Fibroblast of lung (primary cell): ENCODE results near the gene NGDN. TPM values are rescaled to one million over a fixed set of nuclear protein-coding genes. Genes with fewer than 3 reads are reported as not detected.
"Not testable (repeated sequence)": the region's sequence is repeated elsewhere in the genome, so short reads cannot be mapped to it uniquely, and the experiment has no call there.

Experiments used
- DNase-seq, 2 donors: peaks; one replicate each; pipeline versions ENCODE4 v3.0.0 to v3.0.0-alpha.2; 2010; ENCODE audit warnings: low read depth in 2 of 2
- H2AFZ ChIP-seq: 2 replicates; pipeline ENCODE4 v1.5.1; 2012; ENCODE audit warnings: low read length, control low read depth, inconsistent platforms
- H3K27ac ChIP-seq: 2 replicates; pipeline ENCODE4 v1.5.1; 2011; ENCODE audit warnings: low read length, control low read depth; ENCODE audit not compliant: insufficient read depth
- H3K27me3 ChIP-seq: 2 replicates; pipeline ENCODE4 v1.5.1; 2011; ENCODE audit warnings: mild to moderate bottlenecking, low read length; ENCODE audit not compliant: control insufficient read depth, insufficient read depth
- H3K36me3 ChIP-seq: 2 replicates; pipeline ENCODE4 v1.5.1; 2011; ENCODE audit warnings: low read length; ENCODE audit not compliant: control insufficient read depth, insufficient read depth
- H3K4me1 ChIP-seq: 2 replicates; pipeline ENCODE4 v1.5.1; 2011; ENCODE audit warnings: low read length; ENCODE audit not compliant: control insufficient read depth, insufficient read depth; ENCODE audit errors: extremely low read depth
- H3K4me2 ChIP-seq: 2 replicates; pipeline ENCODE4 v1.5.1; 2011; ENCODE audit warnings: low read length, control low read depth; ENCODE audit not compliant: insufficient read depth; ENCODE audit errors: extremely low read depth
- H3K4me3 ChIP-seq, 4 experiments: fragments of 200-600 bp in 1 of 4; sonication (generic) in 1 of 4; replicated peaks in 1 of 4; 2 replicates each; pipeline ENCODE4 v1.5.1; 2011 to 2016; ENCODE audit warnings: low read length in 4 of 4, low read depth in 3 of 4, mild to moderate bottlenecking in 3 of 4, control low read depth in 2 of 4, inconsistent platforms in 1 of 4, mixed read lengths in 1 of 4; ENCODE audit not compliant: insufficient read depth in 1 of 4; ENCODE audit errors: control extremely low read depth in 1 of 4
- H3K79me2 ChIP-seq: 2 replicates; pipeline ENCODE4 v1.5.1; 2012; ENCODE audit warnings: mild to moderate bottlenecking, low read length, inconsistent platforms; ENCODE audit not compliant: control insufficient read depth, insufficient read depth
- H3K9ac ChIP-seq: 2 replicates; pipeline ENCODE4 v1.5.1; 2011; ENCODE audit warnings: mild to moderate bottlenecking, low read length, control low read depth; ENCODE audit not compliant: insufficient read depth
- H3K9me3 ChIP-seq: 2 replicates; pipeline ENCODE4 v1.5.1; 2012; ENCODE audit warnings: low read depth, low read length; ENCODE audit not compliant: control insufficient read depth, insufficient read depth
- H4K20me1 ChIP-seq: 2 replicates; pipeline ENCODE4 v1.5.1; 2011; ENCODE audit warnings: low read length; ENCODE audit not compliant: control insufficient read depth, insufficient read depth; ENCODE audit errors: extremely low read depth
- EZH2 ChIP-seq: IDR thresholded peaks from 2 replicates; pipeline ENCODE4 v1.5.1; 2012; ENCODE audit warnings: low read length, control low read depth, mild to moderate bottlenecking; ENCODE audit errors: missing control alignments
- polyA plus RNA-seq, 2 donors: library from polyadenylated mRNA; depleted of rRNA in 1 of 2; stranded (reverse) in 1 of 2; unstranded in 1 of 2; fragments of >200 nt; gene quantifications; 2 replicates each; pipeline ENCODE4 v1.2.1, GENCODE V29; 2011 to 2012; ENCODE audit warnings: missing spikeins in 1 of 2
- total RNA-seq: library from RNA; depleted of rRNA; stranded (reverse); fragments of >200 nt; gene quantifications from 2 replicates; pipeline ENCODE4 v1.2.1, GENCODE V29; 2014
- TF ChIP-seq, protein P1 (sequence below), 2 donors: IDR thresholded peaks in 1 of 2; conservative IDR thresholded peaks in 1 of 2; 1 replicate in 1 of 2; 2 replicates in 1 of 2; pipeline ENCODE4 v1.5.1; 2011 to 2012; ENCODE audit warnings: low read length in 2 of 2, control low read depth in 1 of 2, inconsistent platforms in 1 of 2, low read depth in 1 of 2, mild to moderate bottlenecking in 1 of 2

The NGDN gene
- total and polyA plus RNA-seq, 2 donors (not counting 1 experiment from before 2014, with no cell fraction given), result 39.5 to 46.9 TPM

- no peaks in the 10 kb centered on the region for H3K27me3 ChIP-seq
- H3K4me2 ChIP-seq, result no peak overlapping the region
- H2AFZ ChIP-seq, result no peak overlapping the region
- no peak overlapping the region for H3K9ac ChIP-seq
- no peaks in the 10 kb centered on the region for H4K20me1 ChIP-seq
- no peaks in the 10 kb centered on the region for H3K9me3 ChIP-seq
- no peaks in the 10 kb centered on the region for H3K4me1 ChIP-seq
- no peaks in the 10 kb centered on the region for H3K36me3 ChIP-seq
- DNase-seq, result no peak
- H3K4me3 ChIP-seq, result no peak overlapping the region
- TF ChIP-seq, protein P1, sequence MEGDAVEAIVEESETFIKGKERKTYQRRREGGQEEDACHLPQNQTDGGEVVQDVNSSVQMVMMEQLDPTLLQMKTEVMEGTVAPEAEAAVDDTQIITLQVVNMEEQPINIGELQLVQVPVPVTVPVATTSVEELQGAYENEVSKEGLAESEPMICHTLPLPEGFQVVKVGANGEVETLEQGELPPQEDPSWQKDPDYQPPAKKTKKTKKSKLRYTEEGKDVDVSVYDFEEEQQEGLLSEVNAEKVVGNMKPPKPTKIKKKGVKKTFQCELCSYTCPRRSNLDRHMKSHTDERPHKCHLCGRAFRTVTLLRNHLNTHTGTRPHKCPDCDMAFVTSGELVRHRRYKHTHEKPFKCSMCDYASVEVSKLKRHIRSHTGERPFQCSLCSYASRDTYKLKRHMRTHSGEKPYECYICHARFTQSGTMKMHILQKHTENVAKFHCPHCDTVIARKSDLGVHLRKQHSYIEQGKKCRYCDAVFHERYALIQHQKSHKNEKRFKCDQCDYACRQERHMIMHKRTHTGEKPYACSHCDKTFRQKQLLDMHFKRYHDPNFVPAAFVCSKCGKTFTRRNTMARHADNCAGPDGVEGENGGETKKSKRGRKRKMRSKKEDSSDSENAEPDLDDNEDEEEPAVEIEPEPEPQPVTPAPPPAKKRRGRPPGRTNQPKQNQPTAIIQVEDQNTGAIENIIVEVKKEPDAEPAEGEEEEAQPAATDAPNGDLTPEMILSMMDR (conservative IDR thresholded peaks at IDR 0.05 in 1 of 2, IDR thresholded peaks at IDR 0.05 in 1 of 2; ENCODE audit: low read depth in 1 of 2, low read length in 2 of 2), result no peak
- TF ChIP-seq EZH2, result no peak
- H3K27ac ChIP-seq, result no peak overlapping the region
- H3K79me2 ChIP-seq, result no peaks in the 10 kb centered on the region
Measured at GRCh38 chr14:23454445-23454856, 15.1 kb upstream of the NGDN start.

- H3K27ac ChIP-seq, H3K36me3 ChIP-seq, DNase-seq, H3K27me3 ChIP-seq, H3K4me2 ChIP-seq, H3K4me1 ChIP-seq, H4K20me1 ChIP-seq, H2AFZ ChIP-seq, H3K9ac ChIP-seq, H3K4me3 ChIP-seq, H3K79me2 ChIP-seq, H3K9me3 ChIP-seq: not testable (repeated sequence)
- TF ChIP-seq, protein P1 (conservative IDR thresholded peaks at IDR 0.05 in 1 of 2, IDR thresholded peaks at IDR 0.05 in 1 of 2; ENCODE audit: low read depth in 1 of 2, low read length in 2 of 2), result peak; percentile 15 to 34
Measured at GRCh38 chr14:23456883-23457586, 12.5 kb upstream of the NGDN start.

DNA sequence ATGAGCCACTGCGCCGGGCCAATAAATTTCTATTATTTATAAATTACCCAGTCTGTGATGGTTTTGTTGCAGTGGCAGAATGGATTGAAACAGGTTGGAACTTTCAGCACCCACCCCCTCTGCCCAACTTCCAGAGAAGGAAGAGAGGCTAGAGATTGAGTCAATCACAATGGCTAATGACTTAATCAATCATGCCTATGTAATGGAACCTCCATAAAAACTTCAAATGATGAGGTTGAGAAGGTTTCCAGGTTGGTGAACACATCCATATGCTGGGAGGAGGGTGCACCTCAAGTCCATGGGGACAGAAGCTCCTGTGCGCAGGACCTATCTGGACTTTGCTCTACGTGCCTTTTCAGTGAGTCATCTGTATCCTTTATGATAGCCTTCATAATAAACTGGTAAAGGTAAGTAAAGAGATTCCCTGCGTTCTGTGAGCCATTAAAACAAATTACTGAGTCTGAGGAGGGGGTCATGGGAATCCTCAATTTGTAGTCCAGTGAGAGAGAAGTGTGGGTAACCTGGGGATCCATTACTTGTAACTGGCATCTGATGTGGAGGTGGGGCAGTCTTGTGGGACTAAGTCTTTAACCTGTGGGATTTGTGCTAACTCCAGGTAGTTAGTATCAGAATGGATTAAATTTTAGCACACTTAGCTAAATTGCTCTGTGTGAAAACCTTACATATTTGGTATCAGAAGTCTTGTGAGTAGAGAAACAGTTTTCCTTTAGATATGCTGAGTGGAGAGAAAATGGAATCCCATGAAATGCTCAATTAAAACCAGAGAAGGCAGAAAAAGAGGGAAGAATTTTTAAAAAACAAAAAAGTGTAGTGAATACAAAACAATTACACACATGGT lies 11.7 kb upstream of the NGDN start:
- Histone ChIP-seq H2AFZ (no peak overlapping the region), H3K27ac (no peak overlapping the region), H3K27me3 (no peaks in the 10 kb centered on the region), H3K9ac (no peak overlapping the region), H3K4me2 (no peak overlapping the region), H3K36me3 (no peaks in the 10 kb centered on the region), H3K79me2 (no peaks in the 10 kb centered on the region), H3K4me3 (no peak overlapping the region), H3K9me3 (no peaks in the 10 kb centered on the region), H4K20me1 (no peaks in the 10 kb centered on the region), H3K4me1 (no peaks in the 10 kb centered on the region)
- no peak for DNase-seq
- TF ChIP-seq, protein P1 (conservative IDR thresholded peaks at IDR 0.05 in 1 of 2, IDR thresholded peaks at IDR 0.05 in 1 of 2; ENCODE audit: low read depth in 1 of 2, low read length in 2 of 2), result no peak
- no peak for TF ChIP-seq EZH2
